Mesendoderm (in vitro differentiated cells): ENCODE data around the gene PLD5.
"Not testable (repeated sequence)": the region's sequence is repeated elsewhere in the genome, so short reads cannot be mapped to it uniquely, and the experiment has no call there.

ENCODE experiments used
- DNase-seq: peaks from one replicate; pipeline ENCODE4 v3.0.0; 2013
- H2AK5ac ChIP-seq: 2 replicates; pipeline ENCODE4 v1.6.1; 2013; ENCODE audit warnings: low read length, inconsistent platforms
- H2BK120ac ChIP-seq: 2 replicates; pipeline ENCODE4 v1.6.1; 2013; ENCODE audit warnings: low read depth, mild to moderate bottlenecking, low read length, moderate library complexity, mixed read lengths
- H2BK15ac ChIP-seq: replicated peaks from 2 replicates; pipeline ENCODE4 v1.6.1; 2013; ENCODE audit warnings: low read depth, mild to moderate bottlenecking, moderate library complexity
- H2BK5ac ChIP-seq: 2 replicates; pipeline ENCODE4 v1.6.1; 2013; ENCODE audit warnings: low read length, inconsistent platforms
- H3K18ac ChIP-seq: 2 replicates; pipeline ENCODE4 v1.6.1; 2013; ENCODE audit warnings: mild to moderate bottlenecking, low read length, mixed read lengths
- H3K23ac ChIP-seq: one replicate; pipeline ENCODE4 v1.6.1; 2013; ENCODE audit warnings: low read length
- H3K27ac ChIP-seq: 2 replicates; pipeline ENCODE4 v1.5.1; 2013; ENCODE audit warnings: low read depth, mild to moderate bottlenecking, inconsistent platforms, low read length, moderate library complexity
- H3K27me3 ChIP-seq: 2 replicates; pipeline ENCODE4 v1.6.1; 2013; ENCODE audit warnings: low read length, control low read depth, mild to moderate bottlenecking, inconsistent platforms; ENCODE audit not compliant: insufficient read depth, poor library complexity
- H3K36me3 ChIP-seq: 2 replicates; pipeline ENCODE4 v1.6.1; 2013; ENCODE audit warnings: low read length, inconsistent platforms; ENCODE audit not compliant: control insufficient read depth, insufficient read depth
- H3K4ac ChIP-seq: one replicate; pipeline ENCODE4 v1.6.1; 2013; ENCODE audit warnings: low read depth, mild to moderate bottlenecking, low read length, moderate library complexity
- H3K4me1 ChIP-seq: 2 replicates; pipeline ENCODE4 v1.6.1; 2013; ENCODE audit warnings: low read depth, low read length, inconsistent platforms; ENCODE audit not compliant: control insufficient read depth
- H3K4me2 ChIP-seq: 2 replicates; pipeline ENCODE4 v1.6.1; 2013; ENCODE audit warnings: low read length
- H3K4me3 ChIP-seq: 2 replicates; pipeline ENCODE4 v1.5.1; 2013; ENCODE audit warnings: mild to moderate bottlenecking, low read length
- H3K56ac ChIP-seq: one replicate; pipeline ENCODE4 v1.6.1; 2013; ENCODE audit warnings: low read length
- H3K79me1 ChIP-seq: 2 replicates; pipeline ENCODE4 v1.6.1; 2013; ENCODE audit warnings: low read length, inconsistent platforms
- H3K79me2 ChIP-seq: 2 replicates; pipeline ENCODE4 v1.6.1; 2013; ENCODE audit warnings: mild to moderate bottlenecking, low read length; ENCODE audit not compliant: control insufficient read depth, insufficient read depth
- H3K9ac ChIP-seq: 2 replicates; pipeline ENCODE4 v1.6.1; 2013; ENCODE audit warnings: low read length, inconsistent platforms
- H4K5ac ChIP-seq: one replicate; pipeline ENCODE4 v1.6.1; 2013; ENCODE audit warnings: low read length
- H4K8ac ChIP-seq: one replicate; pipeline ENCODE4 v1.6.1; 2013; ENCODE audit warnings: low read depth, mild to moderate bottlenecking, control low read depth, low read length, moderate library complexity
- WGBS: extraction: QIAGEN DNeasy Blood & Tissue Kit; methylation state at CpG from one replicate; pipeline ENCODE4 v1.1.7; 2013; ENCODE audit warnings: low lambda C conversion rate, missing lambda C conversion rate; ENCODE audit not compliant: insufficient coverage; ENCODE audit errors: extremely low coverage; 5-methylcytosine and 5-hydroxymethylcytosine counted together

The PLD5 gene

GRCh38 chr1:242308681-242309080 is 215.8 kb downstream of the PLD5 start:
- H3K4me1 ChIP-seq, H3K4me2 ChIP-seq, H3K79me1 ChIP-seq, H2BK15ac ChIP-seq, H3K4ac ChIP-seq, H3K9ac ChIP-seq, H4K5ac ChIP-seq, H3K4me3 ChIP-seq, H3K27ac ChIP-seq, H3K79me2 ChIP-seq, H3K18ac ChIP-seq, H2AK5ac ChIP-seq, H4K8ac ChIP-seq, H3K36me3 ChIP-seq, H2BK5ac ChIP-seq, H3K23ac ChIP-seq, H3K56ac ChIP-seq, DNase-seq, H2BK120ac ChIP-seq, H3K27me3 ChIP-seq: not testable (repeated sequence)
- WGBS: no CpG with 5 or more reads among the region's 7 CpGs

DNA sequence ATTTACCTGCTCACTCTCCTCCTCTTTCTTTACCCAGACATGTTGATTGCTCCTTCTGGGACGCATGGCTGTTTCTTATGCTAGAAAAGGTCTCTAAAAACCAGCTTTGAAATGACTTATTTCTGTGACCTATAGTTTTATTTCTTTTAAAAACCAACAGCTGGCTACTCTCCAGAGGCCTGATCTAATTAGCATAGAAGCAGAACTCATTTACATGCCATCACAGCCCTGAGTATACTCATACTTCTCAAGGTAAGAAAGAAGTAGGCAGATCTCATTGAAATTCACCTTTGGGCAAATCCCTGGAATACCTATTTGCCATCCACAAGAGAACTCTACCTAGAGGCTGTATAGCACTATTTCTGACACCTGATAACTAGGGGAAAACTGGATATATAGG is 230.7 kb downstream of the PLD5 start:
- WGBS: no CpG with 5 or more reads among the region's 1 CpG
- not testable (repeated sequence) for H3K9ac ChIP-seq, H2BK120ac ChIP-seq, H3K4me3 ChIP-seq, DNase-seq, H4K8ac ChIP-seq, H2BK5ac ChIP-seq, H2BK15ac ChIP-seq, H3K4ac ChIP-seq, H3K4me1 ChIP-seq, H3K18ac ChIP-seq, H3K23ac ChIP-seq, H2AK5ac ChIP-seq, H3K27ac ChIP-seq, H3K27me3 ChIP-seq, H3K36me3 ChIP-seq, H3K4me2 ChIP-seq, H3K79me1 ChIP-seq, H3K56ac ChIP-seq, H3K79me2 ChIP-seq, H4K5ac ChIP-seq

- not testable (repeated sequence) for H4K5ac ChIP-seq, DNase-seq, H3K27ac ChIP-seq, H3K4me1 ChIP-seq, H2BK5ac ChIP-seq, H3K4ac ChIP-seq, H3K79me2 ChIP-seq, H3K18ac ChIP-seq, H2AK5ac ChIP-seq, H2BK120ac ChIP-seq, H3K27me3 ChIP-seq, H3K56ac ChIP-seq, H3K36me3 ChIP-seq, H4K8ac ChIP-seq, H2BK15ac ChIP-seq, H3K4me3 ChIP-seq, H3K79me1 ChIP-seq, H3K4me2 ChIP-seq, H3K9ac ChIP-seq, H3K23ac ChIP-seq
- no CpG with 5 or more reads among the region's 3 CpGs for WGBS
These were observed 236.4 kb downstream of the PLD5 start for GRCh38 chr1:242288067-242288466.

DNA sequence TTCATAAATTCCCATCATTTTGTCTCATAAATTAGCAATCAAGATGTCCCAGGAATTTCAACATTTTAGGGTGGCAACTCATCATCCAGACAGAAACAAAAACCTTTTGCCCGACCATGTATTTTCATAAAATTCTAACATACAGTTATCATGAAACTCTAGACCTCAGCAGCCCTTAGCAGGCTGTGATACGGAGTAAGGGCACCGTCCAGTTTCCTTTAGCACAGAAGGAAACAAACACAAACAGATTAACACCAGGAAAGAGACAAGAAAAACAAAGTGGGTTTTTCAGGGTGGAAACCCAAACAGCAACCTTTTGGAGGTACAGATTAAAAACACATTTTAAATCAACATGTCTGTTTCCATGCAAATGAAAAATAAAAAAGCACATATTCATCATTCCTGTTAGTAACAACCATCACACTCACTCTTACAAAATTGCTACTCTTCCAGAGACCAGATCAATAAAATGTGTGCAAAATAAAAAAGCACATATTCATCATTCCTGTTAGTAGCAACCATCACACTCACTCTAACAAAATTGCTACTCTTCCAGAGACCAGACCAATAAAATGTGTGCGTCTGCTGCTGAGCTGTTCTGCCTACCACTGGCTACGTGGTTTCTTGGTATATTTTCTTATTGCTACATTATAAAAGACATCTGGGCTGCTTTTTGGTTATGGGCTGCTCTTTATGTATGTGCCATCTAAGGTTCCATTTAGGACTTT is 241.6 kb downstream of the PLD5 start:
- not testable (repeated sequence) for H3K18ac ChIP-seq, H2AK5ac ChIP-seq, H3K36me3 ChIP-seq, H3K4me3 ChIP-seq, H3K4ac ChIP-seq, H3K79me2 ChIP-seq, H3K27me3 ChIP-seq, H3K23ac ChIP-seq, H3K56ac ChIP-seq, DNase-seq, H3K79me1 ChIP-seq, H3K9ac ChIP-seq, H4K8ac ChIP-seq, H2BK15ac ChIP-seq, H3K4me2 ChIP-seq, H3K27ac ChIP-seq, H3K4me1 ChIP-seq, H4K5ac ChIP-seq, H2BK120ac ChIP-seq, H2BK5ac ChIP-seq
- no CpG with 5 or more reads among the region's 5 CpGs for WGBS

DNA sequence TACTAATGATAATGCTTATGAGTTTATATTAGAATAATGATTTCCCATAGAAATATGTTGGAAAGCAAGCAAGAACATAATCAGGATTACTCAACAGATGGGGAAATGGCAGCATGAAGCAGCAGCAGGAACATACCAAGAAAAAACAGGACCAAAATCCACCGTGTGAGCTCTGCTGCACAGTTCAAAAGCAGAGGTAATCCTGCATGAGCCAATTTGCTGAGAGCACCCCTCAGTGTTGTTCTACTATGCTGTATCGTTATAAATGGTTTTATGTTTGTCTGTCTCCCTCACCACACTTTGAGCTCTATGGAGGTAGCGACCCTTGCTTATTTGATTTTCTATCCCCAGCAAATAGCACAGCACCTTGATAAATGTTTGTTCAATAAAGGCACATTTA is 246.1 kb downstream of the PLD5 start:
- not testable (repeated sequence) for H2AK5ac ChIP-seq, H4K5ac ChIP-seq, H3K36me3 ChIP-seq, H3K79me1 ChIP-seq, H2BK15ac ChIP-seq, H3K4ac ChIP-seq, H3K18ac ChIP-seq, H3K27me3 ChIP-seq, H3K23ac ChIP-seq, H3K4me2 ChIP-seq, H2BK120ac ChIP-seq, H2BK5ac ChIP-seq, H3K4me1 ChIP-seq, DNase-seq, H3K9ac ChIP-seq, H4K8ac ChIP-seq, H3K79me2 ChIP-seq, H3K4me3 ChIP-seq, H3K27ac ChIP-seq, H3K56ac ChIP-seq
- WGBS: no CpG with 5 or more reads among the region's 3 CpGs

- H3K23ac ChIP-seq, DNase-seq, H3K56ac ChIP-seq, H3K79me2 ChIP-seq, H2BK5ac ChIP-seq, H3K27me3 ChIP-seq, H2BK15ac ChIP-seq, H4K5ac ChIP-seq, H3K36me3 ChIP-seq, H3K79me1 ChIP-seq, H3K27ac ChIP-seq, H3K4me2 ChIP-seq, H3K4ac ChIP-seq, H3K4me3 ChIP-seq, H3K18ac ChIP-seq, H4K8ac ChIP-seq, H2AK5ac ChIP-seq, H3K4me1 ChIP-seq, H3K9ac ChIP-seq, H2BK120ac ChIP-seq: not testable (repeated sequence)
- no CpG with 5 or more reads among the region's 6 CpGs for WGBS
These were observed 247.7 kb downstream of the PLD5 start for GRCh38 chr1:242276769-242277168.
